GM12878 (cell line): ENCODE data around the gene LIM2. TPM values are rescaled to one million over a fixed set of nuclear protein-coding genes. Genes with fewer than 3 reads are reported as not detected.
A peak's percentile ranks its signal among the peaks of the same experiment; 100 is the strongest.

Experiments
- ATF2 ChIP-seq: IDR thresholded peaks from 2 replicates; pipeline ENCODE4 v1.6.1; 2012; ENCODE audit warnings: low read length, inconsistent platforms
- CTCF ChIP-seq, 3 experiments: IDR thresholded peaks in 2 of 3; conservative IDR thresholded peaks in 1 of 3; 2 replicates each; pipeline ENCODE4 v1.5.1; 2011; ENCODE audit warnings: low read depth in 3 of 3, low read length in 3 of 3, mild to moderate bottlenecking in 3 of 3, control low read depth in 2 of 3, moderate library complexity in 2 of 3, inconsistent platforms in 1 of 3, mixed read lengths in 1 of 3; ENCODE audit not compliant: control insufficient read depth in 2 of 3, insufficient read depth in 1 of 3; ENCODE audit errors: extremely low read depth in 1 of 3
- E4F1 ChIP-seq: fragments of 450-650 bp; IDR thresholded peaks from 2 replicates; pipeline ENCODE4 v1.6.1; 2018; ENCODE audit warnings: borderline replicate concordance, mild to moderate bottlenecking; ENCODE audit not compliant: partially characterized antibody
- EZH2 ChIP-seq: IDR thresholded peaks from 2 replicates; pipeline ENCODE4 v1.6.1; 2012; ENCODE audit warnings: low read depth, mild to moderate bottlenecking, control low read depth, inconsistent platforms, low read length, borderline replicate concordance; ENCODE audit not compliant: control insufficient read depth
- FOXK2 ChIP-seq: fragments of 450-650 bp; IDR thresholded peaks from 2 replicates; pipeline ENCODE4 v1.6.1; 2017; ENCODE audit warnings: mild to moderate bottlenecking, moderate library complexity
- FOXM1 ChIP-seq: IDR thresholded peaks from 2 replicates; pipeline ENCODE4 v1.6.1; 2012; ENCODE audit warnings: low read depth, mild to moderate bottlenecking, inconsistent platforms, low read length, moderate library complexity
- KDM1A ChIP-seq: fragments of 200-600 bp; sonication (generic); IDR thresholded peaks from 2 replicates; pipeline ENCODE4 v1.6.1; 2016; ENCODE audit warnings: borderline replicate concordance
- NRF1 ChIP-seq: conservative IDR thresholded peaks from 2 replicates; pipeline ENCODE4 v1.6.1; 2011; ENCODE audit warnings: mild to moderate bottlenecking, low read depth, low read length, improper control_type of control experiment
- PAX8 ChIP-seq: fragments of 450-650 bp; IDR thresholded peaks from 2 replicates; pipeline ENCODE4 v1.6.1; 2017; ENCODE audit warnings: mild to moderate bottlenecking, moderate library complexity
- POLR2AphosphoS5 ChIP-seq: IDR thresholded peaks from 2 replicates; pipeline ENCODE4 v1.6.1; 2011; ENCODE audit warnings: mild to moderate bottlenecking, low read length, inconsistent platforms
- RB1 ChIP-seq: fragments of 450-650 bp; formaldehyde crosslinking; IDR thresholded peaks from 2 replicates; pipeline ENCODE4 v1.6.1; 2017; ENCODE audit warnings: mild to moderate bottlenecking, borderline replicate concordance
- RFX5 ChIP-seq: IDR thresholded peaks from 2 replicates; pipeline ENCODE4 v1.6.1; 2011; ENCODE audit warnings: low read depth, low read length, improper control_type of control experiment
- SIN3A ChIP-seq: IDR thresholded peaks from 2 replicates; pipeline ENCODE4 v1.6.1; 2012; ENCODE audit warnings: low read depth, low read length, improper control_type of control experiment
- SPI1 ChIP-seq: IDR thresholded peaks from 2 replicates; pipeline ENCODE4 v1.6.1; 2011; ENCODE audit warnings: low read depth, mild to moderate bottlenecking, low read length, moderate library complexity, borderline replicate concordance; ENCODE audit not compliant: insufficient read depth
- SREBF2 ChIP-seq: IDR thresholded peaks from 2 replicates; pipeline ENCODE4 v1.6.1; 2012; ENCODE audit warnings: mild to moderate bottlenecking, low read length
- TAF1 ChIP-seq: IDR thresholded peaks from 2 replicates; pipeline ENCODE4 v1.6.1; 2011; ENCODE audit warnings: mild to moderate bottlenecking, low read depth, low read length, borderline replicate concordance
- USF2 ChIP-seq: IDR thresholded peaks from 2 replicates; pipeline ENCODE4 v1.6.1; 2011; ENCODE audit warnings: low read depth, low read length, improper control_type of control experiment, borderline replicate concordance
- ZNF207 ChIP-seq: fragments of 450-650 bp; IDR thresholded peaks from 2 replicates; pipeline ENCODE4 v1.6.1; 2014; ENCODE audit warnings: antibody characterized with exemption, mild to moderate bottlenecking, borderline replicate concordance
- ZNF687 ChIP-seq: fragments of 450-650 bp; IDR thresholded peaks from 2 replicates; pipeline ENCODE4 v1.6.1; 2017; ENCODE audit warnings: mild to moderate bottlenecking, moderate library complexity
- polyA plus RNA-seq, 11 experiments: library from polyadenylated mRNA; depleted of rRNA in 4 of 11; unstranded in 6 of 11; stranded (reverse) in 5 of 11; fragments of >200 nt; fragmentation: Nextera tagmentation in 4 of 11; fragmentation: Illumina TruSeq in 1 of 11; extraction: Ambion mirVana in 4 of 11; extraction: Trizol in 1 of 11; gene quantifications; 1 replicate in 1 of 11; 2 replicates in 10 of 11; pipeline versions ENCODE4 v1.2.1 to v1.2.3, GENCODE V29; 2011 to 2016; ENCODE audit warnings: inconsistent platforms in 2 of 11, missing spikeins in 2 of 11, low read depth in 1 of 11
- total RNA-seq, 4 experiments: library from RNA; depleted of rRNA in 3 of 4; stranded (reverse); fragments of >200 nt in 3 of 4; fragmentation: Illumina TruSeq in 1 of 4; extraction: Trizol in 1 of 4; gene quantifications; 2 replicates each; pipeline versions ENCODE4 v1.2.1 to v1.2.3, GENCODE V29; 2013 to 2021

Gene LIM2
- total and polyA plus RNA-seq, 10 of the 15 experiments (the other 5 are each of a cell fraction or from before 2014, with no cell fraction given): not detected

GRCh38 chr19:51417107-51417809, 29.5 kb upstream of the LIM2 start, which contains the start of gene SIGLEC10 (continued):
- peak; percentile 46; the same call in 1 of the 2 replicates for TF ChIP-seq TAF1
- no peak for TF ChIP-seq PAX8
- no peak for TF ChIP-seq EZH2
- no peak for TF ChIP-seq USF2
- TF ChIP-seq RB1: no peak
- TF ChIP-seq E4F1: no peak
- no peak for TF ChIP-seq ZNF687
- TF ChIP-seq NRF1: no peak
- no peak for TF ChIP-seq SIN3A
- TF ChIP-seq ATF2: peak; percentile 1; the same call in 1 of the 2 replicates
- peak; percentile 86 for TF ChIP-seq SPI1
- no peak for TF ChIP-seq KDM1A
- no peak for TF ChIP-seq SREBF2
- no peak for TF ChIP-seq RFX5
- TF ChIP-seq CTCF (IDR thresholded peaks at IDR 0.05 in 2 of 3, conservative IDR thresholded peaks at IDR 0.05 in 1 of 3; ENCODE audit: control insufficient read depth in 2 of 3, extremely low read depth in 1 of 3, insufficient read depth in 1 of 3, low read depth in 3 of 3, low read length in 3 of 3): no peak
- TF ChIP-seq FOXK2: no peak
- TF ChIP-seq FOXM1: peak; percentile 44; the same call in 1 of the 2 replicates
- TF ChIP-seq POLR2AphosphoS5: peak; percentile 52; the same call in 1 of the 2 replicates
- no peak for TF ChIP-seq ZNF207
